Osteocyte (in vitro differentiated cells): Measurements from ENCODE around the gene MCCC2. TPM values are rescaled to one million over a fixed set of nuclear protein-coding genes. Genes with fewer than 3 reads are reported as not detected.
"Not testable (repeated sequence)": the region's sequence is repeated elsewhere in the genome, so short reads cannot be mapped to it uniquely, and the experiment has no call there.

Experiments used
- DNase-seq: peaks from one replicate; pipeline ENCODE4 v3.0.0; 2021; ENCODE audit warnings: mixed read lengths; ENCODE audit not compliant: unreplicated experiment; ENCODE audit errors: extremely low spot score
- H3K27ac Mint-ChIP-seq: one replicate; pipeline ENCODE4 v1.8.0; 2021; ENCODE audit warnings: mild to moderate bottlenecking, mixed read lengths; ENCODE audit not compliant: unreplicated experiment
- H3K27me3 Mint-ChIP-seq: one replicate; pipeline ENCODE4 v1.8.0; 2021; ENCODE audit warnings: mixed read lengths; ENCODE audit not compliant: unreplicated experiment
- H3K36me3 Mint-ChIP-seq: one replicate; pipeline ENCODE4 v1.8.0; 2021; ENCODE audit warnings: mixed read lengths; ENCODE audit not compliant: unreplicated experiment
- H3K4me1 Mint-ChIP-seq: one replicate; pipeline ENCODE4 v1.8.0; 2021; ENCODE audit warnings: mixed read lengths; ENCODE audit not compliant: unreplicated experiment
- H3K4me3 Mint-ChIP-seq: one replicate; pipeline ENCODE4 v1.8.0; 2021; ENCODE audit warnings: mild to moderate bottlenecking, moderate library complexity, mixed read lengths; ENCODE audit not compliant: unreplicated experiment
- H3K9me3 Mint-ChIP-seq: one replicate; pipeline ENCODE4 v1.8.0; 2021; ENCODE audit warnings: mixed read lengths; ENCODE audit not compliant: unreplicated experiment
- total RNA-seq: library from RNA; stranded (reverse); gene quantifications from 2 replicates; pipeline ENCODE4 v1.2.1, GENCODE V29; 2021
- TF ChIP-seq, protein P1 (sequence below): fragments of 200-600 bp; sonication (generic); IDR thresholded peaks from 2 replicates; pipeline ENCODE4 v1.5.0; 2021; ENCODE audit warnings: antibody characterized with exemption, mild to moderate bottlenecking, moderate library complexity

MCCC2 gene
- total RNA-seq, 1 donor from 2014 or later, result 30.5 TPM

- H3K27me3 Mint-ChIP-seq, result no peaks in the 10 kb centered on the region
- H3K9me3 Mint-ChIP-seq, result no peaks in the 10 kb centered on the region
- H3K4me1 Mint-ChIP-seq, result peaks cover 25% of the 10 kb centered on the region
- no peak overlapping the region for H3K4me3 Mint-ChIP-seq
- TF ChIP-seq, protein P1, sequence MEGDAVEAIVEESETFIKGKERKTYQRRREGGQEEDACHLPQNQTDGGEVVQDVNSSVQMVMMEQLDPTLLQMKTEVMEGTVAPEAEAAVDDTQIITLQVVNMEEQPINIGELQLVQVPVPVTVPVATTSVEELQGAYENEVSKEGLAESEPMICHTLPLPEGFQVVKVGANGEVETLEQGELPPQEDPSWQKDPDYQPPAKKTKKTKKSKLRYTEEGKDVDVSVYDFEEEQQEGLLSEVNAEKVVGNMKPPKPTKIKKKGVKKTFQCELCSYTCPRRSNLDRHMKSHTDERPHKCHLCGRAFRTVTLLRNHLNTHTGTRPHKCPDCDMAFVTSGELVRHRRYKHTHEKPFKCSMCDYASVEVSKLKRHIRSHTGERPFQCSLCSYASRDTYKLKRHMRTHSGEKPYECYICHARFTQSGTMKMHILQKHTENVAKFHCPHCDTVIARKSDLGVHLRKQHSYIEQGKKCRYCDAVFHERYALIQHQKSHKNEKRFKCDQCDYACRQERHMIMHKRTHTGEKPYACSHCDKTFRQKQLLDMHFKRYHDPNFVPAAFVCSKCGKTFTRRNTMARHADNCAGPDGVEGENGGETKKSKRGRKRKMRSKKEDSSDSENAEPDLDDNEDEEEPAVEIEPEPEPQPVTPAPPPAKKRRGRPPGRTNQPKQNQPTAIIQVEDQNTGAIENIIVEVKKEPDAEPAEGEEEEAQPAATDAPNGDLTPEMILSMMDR, result peak; percentile 74
- peak; percentile 79 for DNase-seq
- peaks cover 36% of the 10 kb centered on the region for H3K36me3 Mint-ChIP-seq
- H3K27ac Mint-ChIP-seq, result peak overlapping the region; percentile 86
These were observed 14.3 kb downstream of the MCCC2 start for GRCh38 chr5:71601222-71602026.

- H3K27me3 Mint-ChIP-seq, H3K4me3 Mint-ChIP-seq: not testable (repeated sequence)
These were observed 22.8 kb downstream of the MCCC2 start for GRCh38 chr5:71609916-71610315.

GRCh38 chr5:71615809-71616208, 28.7 kb downstream of the MCCC2 start:
- no peaks in the 10 kb centered on the region for H3K4me1 Mint-ChIP-seq
- TF ChIP-seq, protein P1, result no peak
- H3K27me3 Mint-ChIP-seq, result no peaks in the 10 kb centered on the region
- H3K4me3 Mint-ChIP-seq, result no peak overlapping the region
- peaks cover 3% of the 10 kb centered on the region for H3K9me3 Mint-ChIP-seq
- DNase-seq, result no peak
- H3K27ac Mint-ChIP-seq, result no peak overlapping the region
- peaks cover 42% of the 10 kb centered on the region for H3K36me3 Mint-ChIP-seq

More at GRCh38 chr5:71609916-71610315, 22.8 kb downstream of the MCCC2 start:
- not testable (repeated sequence) for DNase-seq, H3K4me1 Mint-ChIP-seq, H3K27ac Mint-ChIP-seq, H3K9me3 Mint-ChIP-seq
- H3K36me3 Mint-ChIP-seq, result peaks cover 25% of the 10 kb centered on the region

- H3K9me3 Mint-ChIP-seq, result peaks cover 3% of the 10 kb centered on the region
- H3K4me1 Mint-ChIP-seq, result peaks cover 2% of the 10 kb centered on the region
- H3K27ac Mint-ChIP-seq, result no peak overlapping the region
- no peak overlapping the region for H3K4me3 Mint-ChIP-seq
- no peaks in the 10 kb centered on the region for H3K27me3 Mint-ChIP-seq
- no peak for DNase-seq
- H3K36me3 Mint-ChIP-seq, result peaks cover 45% of the 10 kb centered on the region
- TF ChIP-seq, protein P1, result no peak
These were observed 33.5 kb downstream of the MCCC2 start for GRCh38 chr5:71620630-71621029.

DNA sequence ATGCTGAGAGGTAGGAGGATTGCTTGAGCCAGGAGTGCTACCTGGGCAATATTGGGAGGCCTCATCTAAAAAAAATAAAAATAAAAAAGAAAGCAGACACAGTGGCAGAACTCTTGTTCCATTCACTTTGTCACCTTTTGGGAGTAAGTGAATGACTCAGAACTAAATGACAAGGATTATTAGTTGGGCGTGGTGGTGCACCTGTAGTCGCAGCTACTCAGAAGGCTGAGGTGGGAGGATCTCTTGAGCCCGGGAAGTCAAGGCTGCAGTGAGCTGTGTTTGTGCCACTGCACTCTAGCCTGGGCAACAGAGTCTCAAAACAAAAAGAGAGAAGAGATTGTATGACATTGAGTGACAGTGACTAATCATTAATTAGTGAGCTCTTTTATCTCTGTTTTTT, 34.1 kb downstream of the MCCC2 start:
- no peaks in the 10 kb centered on the region for H3K27me3 Mint-ChIP-seq
- peaks cover 2% of the 10 kb centered on the region for H3K4me1 Mint-ChIP-seq
- no peak for DNase-seq
- TF ChIP-seq, protein P1, result no peak
- H3K4me3 Mint-ChIP-seq, result no peak overlapping the region
- H3K27ac Mint-ChIP-seq, result no peak overlapping the region
- peaks cover 3% of the 10 kb centered on the region for H3K9me3 Mint-ChIP-seq
- H3K36me3 Mint-ChIP-seq, result peaks cover 45% of the 10 kb centered on the region
